ENCODE data around the gene OLAH.
"Not testable (repeated sequence)": the region's sequence is repeated elsewhere in the genome, so short reads cannot be mapped to it uniquely, and the experiment has no call there.

The OLAH gene

DNA sequence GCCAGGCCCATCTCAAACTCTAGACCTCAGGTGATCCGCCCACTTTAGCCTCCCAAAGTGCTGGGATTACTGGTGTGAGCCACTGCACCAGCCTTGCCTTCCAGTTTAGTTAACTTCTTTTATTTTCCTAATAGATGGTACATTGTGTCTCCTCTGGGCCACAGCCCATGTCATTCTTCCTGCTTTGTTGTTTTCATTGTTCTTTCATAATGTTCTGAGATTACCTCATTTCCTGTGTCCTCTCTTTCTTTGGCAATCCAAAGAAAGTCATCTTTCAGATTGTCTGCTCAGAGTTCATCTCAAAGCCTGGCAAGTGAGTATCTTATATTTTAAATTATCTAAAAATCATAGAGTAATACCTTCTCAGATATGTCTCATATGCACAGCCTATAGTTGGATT, at the start of gene OLAH:
TSS of gene OLAH (plus strand) at position 270 of the 400 bp plus-strand sequence. CDS start 3,346 bp downstream, outside the sequence.
- DNase-seq, result no peak

DNA sequence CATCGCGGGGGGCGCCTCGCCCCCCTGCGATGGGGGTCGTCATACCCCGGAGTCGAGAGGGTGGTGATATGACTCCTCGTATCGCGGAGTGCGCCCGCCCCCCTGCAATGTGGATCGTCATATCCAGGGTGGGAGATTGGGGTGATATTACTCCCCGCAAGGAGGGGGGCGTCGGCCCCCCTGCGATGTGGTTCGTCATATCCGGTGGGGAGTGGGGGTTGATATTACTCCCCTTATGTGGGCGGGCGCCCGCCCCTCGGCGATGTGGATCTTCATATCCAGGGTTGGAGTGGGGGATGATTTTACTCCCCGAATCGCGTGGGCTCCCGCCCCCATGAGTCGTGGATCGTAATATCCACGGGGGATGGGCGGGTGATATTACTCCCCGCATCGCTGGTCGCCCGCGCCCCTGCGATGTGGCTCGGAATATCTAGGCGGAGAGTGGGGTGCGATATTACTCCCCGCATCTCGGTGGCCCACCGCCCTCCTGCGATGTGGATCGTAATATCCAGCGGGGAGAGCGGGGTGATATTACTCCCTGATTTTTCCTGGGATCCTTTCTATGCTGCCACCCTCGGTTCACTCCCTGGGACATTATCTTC, 47.7 kb upstream of the OLAH start:
- no peak for DNase-seq

DNA sequence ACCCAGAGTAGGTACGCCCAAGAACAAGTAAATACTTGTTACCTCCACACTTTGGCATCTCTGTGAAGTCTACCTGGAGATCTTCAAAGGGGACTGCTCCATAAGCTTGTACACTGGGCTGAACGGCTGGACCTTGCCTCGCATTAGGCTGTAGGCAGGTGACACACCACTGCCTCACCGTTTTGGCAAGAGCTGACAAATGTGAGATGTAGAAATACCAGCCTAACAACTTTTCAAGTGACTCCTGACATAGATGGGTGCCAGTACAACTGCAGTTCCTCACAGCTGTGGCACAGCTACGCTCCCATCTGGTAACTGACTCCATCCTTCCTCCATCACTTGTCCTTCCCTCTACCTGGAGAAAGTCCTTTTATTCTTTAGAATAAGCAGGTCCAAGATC, 30.2 kb upstream of the OLAH start:
- DNase-seq, result not testable (repeated sequence)

GRCh38 chr10:15015451-15015850, 28.3 kb upstream of the OLAH start:
- DNase-seq, result no peak

DNA sequence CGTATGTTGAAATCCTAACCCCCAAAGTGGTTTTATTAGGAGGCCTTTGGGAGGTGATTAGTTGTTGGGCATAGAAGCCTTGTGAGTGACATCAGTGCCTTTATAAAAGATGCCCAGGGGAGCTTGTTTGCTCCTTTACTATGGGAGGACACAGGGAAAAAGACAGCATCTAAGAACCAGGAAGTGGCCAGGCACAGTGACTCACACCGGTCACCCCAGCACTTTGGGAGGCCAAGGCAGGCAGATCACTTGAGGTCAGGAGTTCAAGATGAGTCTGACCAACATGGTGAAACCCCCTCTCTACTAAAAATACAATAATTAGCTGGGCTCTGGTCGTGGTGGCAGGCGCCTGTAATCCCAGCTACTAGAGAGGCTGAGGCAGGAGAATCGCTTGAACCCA, 22.8 kb upstream of the OLAH start:
- DNase-seq, result not testable (repeated sequence)

DNA sequence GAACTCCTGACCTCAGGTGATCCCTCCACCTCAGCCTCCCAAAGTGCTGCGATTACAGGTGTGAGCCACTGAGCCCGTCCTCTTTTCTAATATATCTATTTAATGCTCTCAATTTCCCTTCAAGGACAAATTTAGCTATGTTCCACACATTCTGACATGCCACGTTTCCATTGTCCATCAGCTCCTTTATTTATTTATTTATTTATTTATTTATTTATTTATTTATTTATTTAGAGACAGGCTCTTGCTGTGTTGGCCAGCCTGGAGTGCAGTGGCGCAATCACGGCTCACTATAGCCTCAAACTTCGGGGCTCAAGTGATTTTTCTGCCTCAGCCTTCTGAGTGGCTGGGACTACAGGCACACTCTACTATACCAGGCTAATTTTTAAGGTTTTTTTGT, 20.7 kb upstream of the OLAH start:
- DNase-seq, result not testable (repeated sequence)

DNA sequence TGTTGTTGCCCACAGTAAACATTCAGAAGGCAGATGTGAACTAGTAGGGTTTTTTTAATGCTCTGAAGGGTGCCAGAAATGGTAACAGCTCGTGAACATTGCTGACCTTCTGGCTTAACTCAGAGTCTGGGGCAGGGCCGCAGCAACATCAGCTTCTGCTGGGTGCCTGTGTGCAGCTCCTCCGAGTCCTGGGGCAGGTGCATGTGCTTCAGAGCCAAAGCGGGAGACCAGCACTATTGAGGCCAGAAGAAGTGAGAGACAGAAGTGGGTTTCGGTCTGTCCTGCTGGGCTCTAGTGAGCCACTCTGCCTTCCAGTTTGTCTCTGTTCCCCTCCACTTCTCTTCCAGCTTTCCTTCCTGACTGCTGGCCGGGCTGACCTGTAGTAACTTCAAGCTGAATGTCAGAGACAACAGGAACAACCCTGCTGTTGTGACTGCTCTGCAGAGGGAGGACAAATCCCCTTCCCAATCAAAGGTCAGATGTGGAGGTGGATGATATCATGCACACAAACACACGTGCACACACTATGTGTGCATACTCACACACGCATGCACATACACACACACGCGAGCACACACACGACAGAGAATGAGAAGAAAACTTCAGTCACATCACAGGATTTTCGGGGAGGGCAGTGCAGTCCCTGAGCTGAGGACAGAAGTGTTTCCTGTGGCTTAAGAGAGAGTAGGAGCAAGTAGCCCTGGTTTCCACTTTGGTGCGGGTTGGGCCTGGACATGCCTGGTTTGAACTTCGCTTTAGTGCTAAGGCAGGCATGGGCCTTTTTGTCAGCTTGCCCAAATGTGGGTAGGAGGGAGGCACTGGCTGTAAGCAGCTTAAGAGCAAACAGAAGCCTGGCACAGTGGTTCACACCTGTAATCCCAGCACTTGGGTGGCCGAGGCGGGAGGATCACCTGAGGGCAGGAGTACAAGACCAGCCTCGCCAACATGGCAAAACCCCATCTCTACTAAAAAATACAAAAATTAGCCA, 19.4 kb upstream of the OLAH start:
- DNase-seq, result not testable (repeated sequence)

- DNase-seq, result not testable (repeated sequence)
These were observed 18.7 kb upstream of the OLAH start for GRCh38 chr10:15025040-15025439.

GRCh38 chr10:15027741-15028140, 16.0 kb upstream of the OLAH start:
- DNase-seq, result no peak

DNA sequence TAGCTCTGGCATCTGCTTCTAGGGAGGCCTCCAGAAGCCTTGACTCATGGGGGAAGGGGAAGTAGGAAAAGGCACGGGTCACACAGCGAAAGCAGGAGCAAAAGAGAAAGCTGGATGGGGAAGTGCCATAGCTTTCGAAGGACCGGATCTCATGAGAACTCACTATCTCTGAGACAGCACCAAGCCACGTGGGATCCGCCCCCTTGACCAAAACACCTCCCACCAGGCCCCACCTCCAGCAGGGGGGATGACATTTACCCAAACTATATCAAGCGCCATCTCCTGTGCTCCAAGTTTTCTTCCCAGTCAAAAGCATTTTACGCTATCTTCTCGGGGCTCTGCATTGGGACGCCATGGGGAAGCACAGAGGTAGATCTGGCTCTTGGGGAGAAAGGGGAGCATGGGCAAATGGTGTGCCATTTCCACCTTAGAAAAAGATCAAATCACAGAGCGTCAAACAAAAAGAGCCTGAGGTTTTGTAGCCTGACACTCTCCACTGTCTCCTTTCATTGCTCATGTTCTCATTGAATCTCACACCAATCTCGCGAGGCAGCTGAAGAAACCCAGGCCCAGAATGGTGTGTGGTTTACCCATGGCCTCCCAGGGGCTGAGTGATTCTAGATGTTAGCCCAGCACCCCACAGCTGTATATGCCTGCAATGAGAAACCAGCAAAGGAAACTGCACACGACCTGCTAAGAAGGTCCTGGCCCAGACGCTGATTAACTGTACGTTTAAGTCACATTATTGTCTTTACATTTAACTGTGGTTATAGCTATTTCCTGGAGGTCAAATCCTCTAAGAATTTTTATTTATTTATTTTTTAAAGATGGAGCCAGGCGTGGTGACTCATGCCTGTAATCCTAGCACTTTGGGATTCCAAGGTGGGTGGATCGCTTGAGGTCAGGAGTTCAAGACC, 8.1 kb upstream of the OLAH start:
- no peak for DNase-seq

GRCh38 chr10:15037691-15038090, 6.1 kb upstream of the OLAH start:
- no peak for DNase-seq

DNA sequence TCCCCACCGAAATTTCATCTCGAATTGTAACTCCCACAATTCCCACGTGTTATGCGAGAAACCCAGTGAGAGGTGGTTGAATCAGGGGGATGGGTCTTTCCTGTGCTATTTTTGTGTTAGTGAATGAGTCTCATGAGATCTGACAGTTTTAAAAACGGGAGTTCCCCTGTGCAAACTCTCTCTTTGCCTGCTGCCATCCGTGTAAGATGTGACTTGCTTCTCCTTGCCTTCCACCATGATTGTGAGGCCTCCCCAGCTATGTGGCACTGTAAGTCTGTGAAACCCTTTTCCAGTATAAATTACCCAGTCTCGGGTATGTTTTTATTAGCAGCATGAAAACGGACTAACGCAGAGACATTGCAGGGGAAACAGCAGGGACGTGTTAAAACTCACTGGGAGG, 5.3 kb upstream of the OLAH start:
- no peak for DNase-seq

DNA sequence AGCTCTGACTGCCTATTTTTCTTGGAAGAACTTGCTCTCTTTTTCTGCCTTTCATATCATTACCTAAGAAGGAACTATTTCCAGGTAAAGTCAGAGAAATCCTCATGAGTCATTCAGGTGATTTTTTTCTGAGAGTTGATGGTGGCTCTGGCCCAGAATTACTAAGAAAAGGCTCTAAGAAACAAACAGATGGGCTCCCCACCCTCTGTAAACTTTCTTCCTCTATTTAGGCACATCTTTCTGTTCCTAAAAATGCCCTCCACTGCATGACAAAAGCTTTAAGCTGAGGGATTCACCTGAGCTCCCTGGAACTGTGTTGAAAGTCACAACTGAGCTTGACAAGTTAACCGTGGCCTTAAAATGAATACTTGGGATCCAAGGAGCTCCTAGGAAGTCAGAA, 1.6 kb downstream of the OLAH start:
- no peak for DNase-seq

- DNase-seq, result no peak
These were observed 2.9 kb downstream of the OLAH start for GRCh38 chr10:15046626-15047025.

GRCh38 chr10:15049533-15049932, 5.8 kb downstream of the OLAH start:
- no peak for DNase-seq

GRCh38 chr10:15052121-15052520, 8.4 kb downstream of the OLAH start:
- DNase-seq, result no peak

- DNase-seq, result no peak
These were observed 9.3 kb downstream of the OLAH start for GRCh38 chr10:15053061-15053460.

- DNase-seq, result no peak
These were observed 14.9 kb downstream of the OLAH start for GRCh38 chr10:15058689-15059088.

GRCh38 chr10:15059914-15060313, 16.2 kb downstream of the OLAH start:
- DNase-seq, result no peak

DNA sequence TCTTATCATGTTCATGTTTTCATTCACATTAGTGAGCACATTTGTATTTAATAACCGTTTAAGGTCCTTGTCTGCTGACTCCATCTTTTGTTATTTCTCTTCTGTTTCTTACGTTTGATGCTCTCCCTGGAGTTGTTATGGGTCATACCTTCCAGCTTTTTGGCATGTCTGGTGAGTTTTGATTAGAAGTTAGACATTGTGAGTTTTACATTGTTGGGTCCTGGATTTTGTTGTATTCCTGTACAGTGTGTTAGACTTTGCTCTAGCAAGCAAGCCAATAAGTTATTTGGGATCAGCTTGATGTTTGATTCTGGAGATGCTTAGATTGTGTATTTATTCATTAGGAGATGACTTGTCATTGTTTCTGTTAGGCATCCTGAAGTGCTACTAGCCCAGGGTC, 16.9 kb downstream of the OLAH start:
- no peak for DNase-seq

GRCh38 chr10:15067154-15067553, 23.4 kb downstream of the OLAH start:
- DNase-seq, result no peak

DNA sequence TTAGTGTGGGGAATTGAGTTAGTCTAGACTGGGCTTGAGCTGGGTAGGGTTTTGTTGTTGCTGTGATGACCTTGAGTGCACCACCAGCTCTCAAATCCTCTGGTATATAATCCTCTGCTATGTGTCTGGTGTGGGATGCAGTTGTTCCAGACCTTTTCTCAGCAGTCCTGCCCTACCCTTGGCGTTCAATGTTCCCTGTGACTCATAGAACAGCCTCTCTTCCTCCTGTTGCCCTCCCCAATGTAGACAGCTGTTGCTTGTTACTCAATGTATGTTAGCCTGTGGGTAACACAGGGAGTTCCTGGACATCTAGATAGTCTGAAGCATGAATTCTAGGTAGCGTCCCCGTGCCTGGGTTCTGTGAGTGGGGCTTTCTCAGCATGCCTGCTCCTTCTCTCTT, 25.1 kb downstream of the OLAH start:
- no peak for DNase-seq

DNA sequence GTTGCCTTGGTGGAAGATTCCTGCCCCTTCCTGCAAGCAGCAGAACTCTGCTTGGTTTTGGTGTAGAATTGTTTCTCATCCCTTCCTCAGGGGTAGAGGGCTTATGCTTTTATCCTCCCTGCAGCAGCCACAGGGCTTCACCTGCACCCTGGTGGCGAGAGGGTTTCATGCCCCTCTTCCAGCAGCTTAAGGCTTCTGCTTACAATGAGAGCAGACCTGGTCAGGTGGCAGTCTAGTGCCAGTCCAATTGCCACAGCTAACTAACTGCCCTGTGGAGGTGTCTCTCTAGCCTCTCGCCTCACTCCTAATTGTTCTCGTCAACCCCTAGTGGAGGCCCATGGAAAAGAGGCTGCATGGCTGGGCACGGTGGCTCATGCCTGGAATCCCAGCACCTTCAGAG, 25.5 kb downstream of the OLAH start:
- DNase-seq, result no peak
